Measurements from ENCODE around the gene AMDHD2. TPM values are rescaled to one million over a fixed set of nuclear protein-coding genes. Genes with fewer than 3 reads are reported as not detected.
A peak's percentile ranks its signal among the peaks of the same experiment; 100 is the strongest.

AMDHD2 gene, protein sequence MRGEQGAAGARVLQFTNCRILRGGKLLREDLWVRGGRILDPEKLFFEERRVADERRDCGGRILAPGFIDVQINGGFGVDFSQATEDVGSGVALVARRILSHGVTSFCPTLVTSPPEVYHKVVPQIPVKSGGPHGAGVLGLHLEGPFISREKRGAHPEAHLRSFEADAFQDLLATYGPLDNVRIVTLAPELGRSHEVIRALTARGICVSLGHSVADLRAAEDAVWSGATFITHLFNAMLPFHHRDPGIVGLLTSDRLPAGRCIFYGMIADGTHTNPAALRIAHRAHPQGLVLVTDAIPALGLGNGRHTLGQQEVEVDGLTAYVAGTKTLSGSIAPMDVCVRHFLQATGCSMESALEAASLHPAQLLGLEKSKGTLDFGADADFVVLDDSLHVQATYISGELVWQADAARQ
- polyA plus RNA-seq (2013): 9.2 TPM

DNA sequence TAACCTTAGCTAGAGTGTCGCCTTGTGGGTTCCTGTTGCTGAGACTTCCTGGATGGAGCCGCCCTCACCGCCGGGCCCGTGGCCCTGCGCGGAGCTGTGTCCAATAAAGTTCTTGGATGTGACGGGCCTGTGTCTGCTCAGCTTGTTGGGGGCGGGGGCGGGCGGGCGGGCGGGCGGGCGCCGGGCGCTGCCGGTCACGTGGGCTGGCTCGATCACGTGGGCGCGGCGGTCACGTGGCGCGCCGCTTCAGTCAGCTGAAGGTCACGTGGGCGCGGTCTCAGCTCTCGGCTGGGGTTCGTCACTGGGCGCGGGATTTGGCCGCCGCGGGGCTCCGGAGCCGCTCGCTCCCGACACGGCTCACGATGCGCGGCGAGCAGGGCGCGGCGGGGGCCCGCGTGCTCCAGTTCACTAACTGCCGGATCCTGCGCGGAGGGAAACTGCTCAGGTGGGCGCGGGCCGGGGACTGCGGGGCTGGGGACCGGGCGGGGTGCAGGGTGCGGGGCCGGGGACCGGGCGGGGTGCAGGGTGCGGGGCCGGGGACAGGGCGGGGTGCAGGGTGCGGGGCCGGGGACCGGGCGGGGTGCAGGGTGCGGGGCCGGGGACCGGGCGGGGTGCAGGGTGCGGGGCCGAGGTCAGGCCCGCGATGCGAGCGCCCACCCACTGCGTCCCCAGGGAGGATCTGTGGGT is at the start of gene AMDHD2:
AMDHD2 (plus strand) TSS at position 275 of the 687 bp plus-strand sequence; CDS start at position 363, 88 bp downstream.
- Histone ChIP-seq H3K4me1 (ENCODE audit: control extremely low read depth in 1 of 4, control insufficient read depth in 4 of 4, insufficient read depth in 4 of 4, low read length in 3 of 4) (peaks cover 10 to 57% (median 56%) of the 10 kb centered on the region in 4 experiments), H3K4me3 (ENCODE audit: control insufficient read depth in 1 of 7, extremely low read depth in 1 of 7, insufficient read depth in 4 of 7, low read depth in 2 of 7, low read length in 6 of 7) (peak within 1 kb of the TSS; percentile 16 to 80 (median 66)), H3K9me3 (ENCODE audit: control extremely low read depth in 1 of 5, control insufficient read depth in 4 of 5, insufficient read depth in 2 of 5, low read depth in 1 of 5, low read length in 4 of 5) (no peaks in the 10 kb centered on the region), H3K36me3 (ENCODE audit: control insufficient read depth in 4 of 4, insufficient read depth in 4 of 4, low read length in 3 of 4) (peaks cover 0 to 47% (median 21%) of the 10 kb centered on the region in 4 experiments), H3K27ac (ENCODE audit: insufficient read depth in 1 of 2, low read depth in 1 of 2, low read length in 2 of 2, poor library complexity in 1 of 2, severe bottlenecking in 2 of 2) (peak within 1 kb of the TSS in 1 of 2 experiments; percentile 43), H3K27me3 (replicated peaks in 2 of 5; ENCODE audit: control insufficient read depth in 4 of 5, insufficient read depth in 5 of 5, low read length in 4 of 5) (no peaks in the 10 kb centered on the region)
- ChIA-PET CTCF (interaction anchor here (0.8 to 2.4 kb wide), 4 partner anchors 9 to 19 kb away, joined by 3 to 7 read pairs (median 4); partner anchors contain the start of gene CEMP1), POLR2A (interaction anchor here (1.0 to 3.7 kb wide), 5 partner anchors 11 to 365 kb away, joined by 3 to 24 read pairs (median 4); partner anchors contain the start of genes CEMP1, PDPK1 and TRAF7)
- peak; percentile 87 to 94 (median 94) for DNase-seq
- WGBS (ENCODE audit: insufficient coverage): 0% methylated on average over 49 of the region's 83 CpGs

DNA sequence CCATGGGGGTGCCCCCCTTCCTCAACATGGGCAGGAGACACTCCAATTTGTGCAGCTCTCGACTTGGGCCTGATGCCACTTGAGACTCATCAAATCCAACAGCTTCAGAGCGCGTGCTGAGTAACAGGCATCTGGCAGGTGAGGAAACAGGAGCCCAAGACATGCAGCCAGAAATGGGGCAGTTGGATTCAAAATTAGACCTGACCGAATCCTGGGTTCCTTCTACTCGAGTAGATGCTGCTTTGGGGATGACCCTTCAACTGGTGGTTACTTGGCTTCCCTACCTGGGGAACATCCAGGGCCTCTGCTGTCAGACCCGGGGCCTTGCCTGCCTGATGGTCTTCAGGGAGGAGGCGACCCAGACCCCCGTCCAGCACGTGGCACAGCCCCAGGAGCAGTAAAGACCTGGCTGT is 49.6 kb upstream of the AMDHD2 start:
- no peaks in the 10 kb centered on the region for H3K9me3 ChIP-seq (ENCODE audit: control extremely low read depth in 1 of 5, control insufficient read depth in 4 of 5, insufficient read depth in 2 of 5, low read depth in 1 of 5, low read length in 4 of 5)
- H3K36me3 ChIP-seq (ENCODE audit: control insufficient read depth in 4 of 4, insufficient read depth in 4 of 4, low read length in 3 of 4): no peaks in the 10 kb centered on the region
- H3K4me3 ChIP-seq (ENCODE audit: control insufficient read depth in 1 of 7, extremely low read depth in 1 of 7, insufficient read depth in 4 of 7, low read depth in 2 of 7, low read length in 6 of 7): no peak overlapping the region
- ChIA-PET POLR2A (interaction anchor here (0.7 kb wide), 1 partner anchor 15 kb away, joined by 3 read pairs; no protein-coding TSS in a partner anchor), CTCF (interaction anchor here (1.1 to 2.8 kb wide), 5 partner anchors 8 to 29 kb away, joined by 3 to 6 read pairs (median 3); no protein-coding TSS in a partner anchor)
- H3K27me3 ChIP-seq (replicated peaks in 2 of 5; ENCODE audit: control insufficient read depth in 4 of 5, insufficient read depth in 5 of 5, low read length in 4 of 5): peaks cover 0 to 51% (median 19%) of the 10 kb centered on the region in 5 experiments
- no peak for DNase-seq
- WGBS (ENCODE audit: insufficient coverage): 31% methylated on average over 5 of the region's 9 CpGs
- H3K4me1 ChIP-seq (ENCODE audit: control extremely low read depth in 1 of 4, control insufficient read depth in 4 of 4, insufficient read depth in 4 of 4, low read length in 3 of 4): peaks cover 0 to 64% (median 55%) of the 10 kb centered on the region in 4 experiments
- no peak overlapping the region for H3K27ac ChIP-seq (ENCODE audit: insufficient read depth in 1 of 2, low read depth in 1 of 2, low read length in 2 of 2, poor library complexity in 1 of 2, severe bottlenecking in 2 of 2)

DNA sequence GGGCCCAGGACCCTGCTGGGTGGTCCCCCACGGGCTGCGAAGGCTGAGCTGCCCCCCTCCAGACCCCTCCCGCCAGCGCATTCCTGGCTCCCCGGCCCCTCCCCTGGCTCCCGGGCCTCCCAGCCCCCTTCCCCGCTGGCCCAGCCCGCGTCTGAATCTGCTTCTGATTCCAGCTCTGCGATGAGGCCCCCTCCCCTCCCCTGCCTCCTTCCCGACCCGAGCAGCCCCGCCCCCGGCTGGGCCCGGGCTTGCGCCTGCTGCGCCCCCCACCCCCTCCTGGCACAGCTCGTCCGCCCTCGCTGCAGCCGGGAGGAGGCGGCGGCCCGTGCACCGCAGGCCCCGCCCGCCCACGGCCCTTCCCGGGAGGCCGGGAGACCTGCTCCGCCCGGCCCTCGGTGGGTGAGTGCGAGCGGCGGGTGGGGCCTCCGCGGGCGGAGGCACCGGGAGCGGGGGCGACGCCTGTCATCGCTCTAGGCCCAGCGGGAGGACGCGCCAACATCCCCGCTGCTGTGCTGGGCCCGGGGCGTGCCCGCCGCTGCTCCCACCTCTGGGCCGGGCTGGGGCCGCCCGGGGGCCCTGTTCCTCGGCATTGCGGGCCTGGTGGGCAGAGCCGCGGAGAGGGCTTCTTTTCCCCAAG is 49.0 kb upstream of the AMDHD2 start, which contains the start of gene NTN3:
NTN3 (plus strand) TSS at position 282 of the 637 bp plus-strand sequence. CDS start 405 bp downstream, outside the sequence.
- ChIA-PET CTCF (interaction anchor here (0.8 to 1.6 kb wide), 4 partner anchors 9 to 16 kb away, joined by 3 to 5 read pairs (median 3); no protein-coding TSS in a partner anchor), POLR2A (interaction anchor here (0.7 kb wide), 1 partner anchor 15 kb away, joined by 3 read pairs; no protein-coding TSS in a partner anchor)
- H3K36me3 ChIP-seq (ENCODE audit: control insufficient read depth in 4 of 4, insufficient read depth in 4 of 4, low read length in 3 of 4): no peaks in the 10 kb centered on the region
- H3K9me3 ChIP-seq (ENCODE audit: control extremely low read depth in 1 of 5, control insufficient read depth in 4 of 5, insufficient read depth in 2 of 5, low read depth in 1 of 5, low read length in 4 of 5): no peaks in the 10 kb centered on the region
- 0% methylated on average over 33 of the region's 59 CpGs for WGBS (ENCODE audit: insufficient coverage)
- peaks cover 3 to 69% (median 61%) of the 10 kb centered on the region in 4 experiments for H3K4me1 ChIP-seq (ENCODE audit: control extremely low read depth in 1 of 4, control insufficient read depth in 4 of 4, insufficient read depth in 4 of 4, low read length in 3 of 4)
- peak within 1 kb of the TSS in 3 of 7 experiments; percentile 28 to 58 (median 43) for H3K4me3 ChIP-seq (ENCODE audit: control insufficient read depth in 1 of 7, extremely low read depth in 1 of 7, insufficient read depth in 4 of 7, low read depth in 2 of 7, low read length in 6 of 7)
- peaks cover 0 to 51% (median 19%) of the 10 kb centered on the region in 5 experiments for H3K27me3 ChIP-seq (replicated peaks in 2 of 5; ENCODE audit: control insufficient read depth in 4 of 5, insufficient read depth in 5 of 5, low read length in 4 of 5)
- DNase-seq: peak in 2 of 3 donors; percentile 26 to 27
- H3K27ac ChIP-seq (ENCODE audit: insufficient read depth in 1 of 2, low read depth in 1 of 2, low read length in 2 of 2, poor library complexity in 1 of 2, severe bottlenecking in 2 of 2): no peak within 1 kb of the TSS

DNA sequence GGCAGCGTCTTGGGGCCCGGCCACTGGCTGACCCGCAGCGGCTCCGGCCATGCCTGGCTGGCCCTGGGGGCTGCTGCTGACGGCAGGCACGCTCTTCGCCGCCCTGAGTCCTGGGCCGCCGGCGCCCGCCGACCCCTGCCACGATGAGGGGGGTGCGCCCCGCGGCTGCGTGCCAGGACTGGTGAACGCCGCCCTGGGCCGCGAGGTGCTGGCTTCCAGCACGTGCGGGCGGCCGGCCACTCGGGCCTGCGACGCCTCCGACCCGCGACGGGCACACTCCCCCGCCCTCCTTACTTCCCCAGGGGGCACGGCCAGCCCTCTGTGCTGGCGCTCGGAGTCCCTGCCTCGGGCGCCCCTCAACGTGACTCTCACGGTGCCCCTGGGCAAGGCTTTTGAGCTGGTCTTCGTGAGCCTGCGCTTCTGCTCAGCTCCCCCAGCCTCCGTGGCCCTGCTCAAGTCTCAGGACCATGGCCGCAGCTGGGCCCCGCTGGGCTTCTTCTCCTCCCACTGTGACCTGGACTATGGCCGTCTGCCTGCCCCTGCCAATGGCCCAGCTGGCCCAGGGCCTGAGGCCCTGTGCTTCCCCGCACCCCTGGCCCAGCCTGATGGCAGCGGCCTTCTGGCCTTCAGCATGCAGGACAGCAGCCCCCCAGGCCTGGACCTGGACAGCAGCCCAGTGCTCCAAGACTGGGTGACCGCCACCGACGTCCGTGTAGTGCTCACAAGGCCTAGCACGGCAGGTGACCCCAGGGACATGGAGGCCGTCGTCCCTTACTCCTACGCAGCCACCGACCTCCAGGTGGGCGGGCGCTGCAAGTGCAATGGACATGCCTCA is 48.3 kb upstream of the AMDHD2 start:
- ChIA-PET CTCF (interaction anchor here (0.8 to 1.0 kb wide), 2 partner anchors 11 to 12 kb away, joined by 3 read pairs; no protein-coding TSS in a partner anchor), POLR2A (no interaction called here)

DNA sequence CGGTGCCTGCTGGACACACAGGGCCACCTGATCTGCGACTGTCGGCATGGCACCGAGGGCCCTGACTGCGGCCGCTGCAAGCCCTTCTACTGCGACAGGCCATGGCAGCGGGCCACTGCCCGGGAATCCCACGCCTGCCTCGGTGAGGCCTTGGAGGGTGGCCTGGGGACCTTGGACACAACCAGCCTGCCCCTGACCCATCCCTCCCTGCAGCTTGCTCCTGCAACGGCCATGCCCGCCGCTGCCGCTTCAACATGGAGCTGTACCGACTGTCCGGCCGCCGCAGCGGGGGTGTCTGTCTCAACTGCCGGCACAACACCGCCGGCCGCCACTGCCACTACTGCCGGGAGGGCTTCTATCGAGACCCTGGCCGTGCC is 47.7 kb upstream of the AMDHD2 start:
- Histone ChIP-seq H3K4me1 (ENCODE audit: control extremely low read depth in 1 of 4, control insufficient read depth in 4 of 4, insufficient read depth in 4 of 4, low read length in 3 of 4) (peaks cover 4 to 64% (median 60%) of the 10 kb centered on the region in 4 experiments), H3K4me3 (ENCODE audit: control insufficient read depth in 1 of 7, extremely low read depth in 1 of 7, insufficient read depth in 4 of 7, low read depth in 2 of 7, low read length in 6 of 7) (no peak overlapping the region), H3K9me3 (ENCODE audit: control extremely low read depth in 1 of 5, control insufficient read depth in 4 of 5, insufficient read depth in 2 of 5, low read depth in 1 of 5, low read length in 4 of 5) (no peaks in the 10 kb centered on the region), H3K27me3 (replicated peaks in 2 of 5; ENCODE audit: control insufficient read depth in 4 of 5, insufficient read depth in 5 of 5, low read length in 4 of 5) (peaks cover 0 to 51% (median 19%) of the 10 kb centered on the region in 5 experiments), H3K27ac (ENCODE audit: insufficient read depth in 1 of 2, low read depth in 1 of 2, low read length in 2 of 2, poor library complexity in 1 of 2, severe bottlenecking in 2 of 2) (no peak overlapping the region), H3K36me3 (ENCODE audit: control insufficient read depth in 4 of 4, insufficient read depth in 4 of 4, low read length in 3 of 4) (no peaks in the 10 kb centered on the region)
- ChIA-PET POLR2A (no interaction called here), CTCF (interaction anchor here (1.0 to 1.1 kb wide), 3 partner anchors 10 to 15 kb away, joined by 3 to 4 read pairs (median 4); no protein-coding TSS in a partner anchor)
- no peak for DNase-seq
- WGBS (ENCODE audit: insufficient coverage): 97% methylated on average over 27 of the region's 27 CpGs

More for the DNA sequence above, 48.3 kb upstream of the AMDHD2 start:
- peaks cover 0 to 51% (median 19%) of the 10 kb centered on the region in 5 experiments for H3K27me3 ChIP-seq (replicated peaks in 2 of 5; ENCODE audit: control insufficient read depth in 4 of 5, insufficient read depth in 5 of 5, low read length in 4 of 5)
- peaks cover 4 to 70% (median 63%) of the 10 kb centered on the region in 4 experiments for H3K4me1 ChIP-seq (ENCODE audit: control extremely low read depth in 1 of 4, control insufficient read depth in 4 of 4, insufficient read depth in 4 of 4, low read length in 3 of 4)
- no peaks in the 10 kb centered on the region for H3K9me3 ChIP-seq (ENCODE audit: control extremely low read depth in 1 of 5, control insufficient read depth in 4 of 5, insufficient read depth in 2 of 5, low read depth in 1 of 5, low read length in 4 of 5)
- H3K36me3 ChIP-seq (ENCODE audit: control insufficient read depth in 4 of 4, insufficient read depth in 4 of 4, low read length in 3 of 4): no peaks in the 10 kb centered on the region
- no peak overlapping the region for H3K27ac ChIP-seq (ENCODE audit: insufficient read depth in 1 of 2, low read depth in 1 of 2, low read length in 2 of 2, poor library complexity in 1 of 2, severe bottlenecking in 2 of 2)
- WGBS (ENCODE audit: insufficient coverage): 37% methylated on average over 59 of the region's 61 CpGs
- DNase-seq: no peak
- peak overlapping the region in 3 of 7 experiments; percentile 28 to 58 (median 43) for H3K4me3 ChIP-seq (ENCODE audit: control insufficient read depth in 1 of 7, extremely low read depth in 1 of 7, insufficient read depth in 4 of 7, low read depth in 2 of 7, low read length in 6 of 7)
